Trophoblast cell (in vitro differentiated cells and primary cell): Measurements from ENCODE around the gene IFNA17.
A peak's percentile ranks its signal among the peaks of the same experiment; 100 is the strongest.
"Not testable (repeated sequence)": the region's sequence is repeated elsewhere in the genome, so short reads cannot be mapped to it uniquely, and the experiment has no call there.

Experiments
- DNase-seq, 2 donors: peaks; one replicate each; pipeline ENCODE4 v3.0.0-alpha.2; 2016
- H2AFZ ChIP-seq: 2 replicates; pipeline ENCODE4 v1.6.1; 2013; ENCODE audit warnings: low read length, moderate library complexity, mild to moderate bottlenecking; ENCODE audit not compliant: insufficient read depth, poor library complexity
- H2AK5ac ChIP-seq: 2 replicates; pipeline ENCODE4 v1.6.1; 2013; ENCODE audit warnings: mild to moderate bottlenecking, low read length
- H2BK120ac ChIP-seq: 2 replicates; pipeline ENCODE4 v1.6.1; 2013; ENCODE audit warnings: low read length, mild to moderate bottlenecking, moderate library complexity; ENCODE audit not compliant: insufficient read depth, poor library complexity
- H2BK12ac ChIP-seq: 2 replicates; pipeline ENCODE4 v1.6.1; 2013; ENCODE audit warnings: mild to moderate bottlenecking, low read length, moderate library complexity
- H2BK5ac ChIP-seq: 2 replicates; pipeline ENCODE4 v1.6.1; 2013; ENCODE audit warnings: low read length, low read depth, moderate library complexity, mild to moderate bottlenecking; ENCODE audit not compliant: poor library complexity
- H3K14ac ChIP-seq: 2 replicates; pipeline ENCODE4 v1.6.1; 2013; ENCODE audit warnings: mild to moderate bottlenecking, low read length
- H3K18ac ChIP-seq: 2 replicates; pipeline ENCODE4 v1.6.1; 2013; ENCODE audit warnings: mild to moderate bottlenecking, low read length
- H3K23ac ChIP-seq: 2 replicates; pipeline ENCODE4 v1.6.1; 2013; ENCODE audit warnings: low read length
- H3K27ac ChIP-seq: 2 replicates; pipeline ENCODE4 v1.5.1; 2013; ENCODE audit warnings: low read depth, mild to moderate bottlenecking, inconsistent platforms, low read length, moderate library complexity
- H3K27me3 ChIP-seq: 2 replicates; pipeline ENCODE4 v1.6.1; 2013; ENCODE audit warnings: inconsistent platforms, mild to moderate bottlenecking, low read length, moderate library complexity; ENCODE audit not compliant: insufficient read depth
- H3K36me3 ChIP-seq, 2 experiments: 1 replicate in 1 of 2; 2 replicates in 1 of 2; pipeline ENCODE4 v1.6.1; 2013; ENCODE audit warnings: low read length in 2 of 2, mild to moderate bottlenecking in 2 of 2, moderate library complexity in 1 of 2; ENCODE audit not compliant: insufficient read depth in 2 of 2, control insufficient read depth in 1 of 2
- H3K4ac ChIP-seq: 2 replicates; pipeline ENCODE4 v1.6.1; 2013; ENCODE audit warnings: low read depth, mild to moderate bottlenecking, low read length, moderate library complexity
- H3K4me1 ChIP-seq, 2 experiments: 1 replicate in 1 of 2; 2 replicates in 1 of 2; pipeline ENCODE4 v1.6.1; 2013; ENCODE audit warnings: low read length in 2 of 2, mild to moderate bottlenecking in 2 of 2, moderate library complexity in 1 of 2; ENCODE audit not compliant: insufficient read depth in 2 of 2, control insufficient read depth in 1 of 2
- H3K4me2 ChIP-seq: 2 replicates; pipeline ENCODE4 v1.6.1; 2013; ENCODE audit warnings: inconsistent platforms, mild to moderate bottlenecking, low read length, moderate library complexity
- H3K4me3 ChIP-seq: 2 replicates; pipeline ENCODE4 v1.5.1; 2013; ENCODE audit warnings: mild to moderate bottlenecking, low read depth, low read length, inconsistent platforms
- H3K79me1 ChIP-seq: one replicate; pipeline ENCODE4 v1.6.1; 2013; ENCODE audit warnings: low read length
- H3K79me2 ChIP-seq: 2 replicates; pipeline ENCODE4 v1.6.1; 2013; ENCODE audit warnings: low read length, mild to moderate bottlenecking; ENCODE audit not compliant: control insufficient read depth, insufficient read depth, poor library complexity
- H3K9ac ChIP-seq: 2 replicates; pipeline ENCODE4 v1.6.1; 2013; ENCODE audit warnings: mild to moderate bottlenecking, low read length
- H3K9me3 ChIP-seq: 2 replicates; pipeline ENCODE4 v1.6.1; 2013; ENCODE audit warnings: low read depth, mild to moderate bottlenecking, control low read depth, inconsistent platforms, low read length; ENCODE audit not compliant: insufficient read depth
- H4K12ac ChIP-seq: 2 replicates; pipeline ENCODE4 v1.6.1; 2013; ENCODE audit warnings: low read depth, mild to moderate bottlenecking, low read length, moderate library complexity
- H4K8ac ChIP-seq: 2 replicates; pipeline ENCODE4 v1.6.1; 2013; ENCODE audit warnings: low read depth, mild to moderate bottlenecking, low read length, moderate library complexity
- H4K91ac ChIP-seq: one replicate; pipeline ENCODE4 v1.6.1; 2013; ENCODE audit warnings: low read depth, mild to moderate bottlenecking, low read length, moderate library complexity
- WGBS: extraction: QIAGEN DNeasy Blood & Tissue Kit; methylation state at CpG from one replicate; pipeline ENCODE4 v1.1.7; 2013; ENCODE audit warnings: missing lambda C conversion rate; ENCODE audit not compliant: insufficient read length, insufficient coverage; ENCODE audit errors: extremely low coverage; 5-methylcytosine and 5-hydroxymethylcytosine counted together

IFNA17 gene

DNA sequence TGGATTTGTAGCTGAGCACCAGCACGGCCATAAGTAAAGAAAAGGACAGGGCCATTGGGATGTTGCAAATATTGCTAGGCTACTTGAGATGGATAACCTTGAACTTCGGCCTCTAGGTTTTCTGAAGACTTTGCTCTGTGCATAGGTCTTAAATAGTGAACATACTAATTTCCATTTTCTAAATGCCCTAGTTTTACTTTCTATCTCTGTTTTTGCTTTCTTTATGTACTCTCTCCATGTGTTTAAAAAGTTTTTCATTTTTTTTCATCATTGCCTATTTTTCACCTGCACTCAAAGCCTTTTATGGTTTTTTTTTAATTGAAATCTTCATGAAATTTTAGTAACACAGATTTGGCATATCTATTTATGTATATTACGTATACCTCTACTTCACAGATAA, 21.0 kb downstream of the IFNA17 start, which contains the start of gene IFNA10:
Gene IFNA10 (minus strand): TSS at position 101 of the 400 bp plus-strand sequence. CDS start 46 bp downstream, at position 55.
- H3K36me3 ChIP-seq, H3K18ac ChIP-seq, H4K12ac ChIP-seq, H3K79me1 ChIP-seq, H3K23ac ChIP-seq, H3K79me2 ChIP-seq, H3K9ac ChIP-seq, H4K8ac ChIP-seq, DNase-seq, H2AFZ ChIP-seq, H3K9me3 ChIP-seq, H2BK120ac ChIP-seq, H3K14ac ChIP-seq, H3K27me3 ChIP-seq, H4K91ac ChIP-seq, H2BK5ac ChIP-seq, H3K4me1 ChIP-seq, H3K4me3 ChIP-seq, H2BK12ac ChIP-seq, H3K4me2 ChIP-seq, H3K4ac ChIP-seq, H2AK5ac ChIP-seq, H3K27ac ChIP-seq: not testable (repeated sequence)
- no CpG with 5 or more reads among the region's 3 CpGs for WGBS

- H4K12ac ChIP-seq, result no peak overlapping the region
- no peak for DNase-seq
- H2BK120ac ChIP-seq, result no peak overlapping the region
- H3K4me2 ChIP-seq, result no peak overlapping the region
- no peak overlapping the region for H2BK12ac ChIP-seq
- no peak overlapping the region for H3K4ac ChIP-seq
- no peak overlapping the region for H4K91ac ChIP-seq
- H3K18ac ChIP-seq, result no peak overlapping the region
- no peak overlapping the region for H2AFZ ChIP-seq
- H3K23ac ChIP-seq, result no peak overlapping the region
- no peak overlapping the region for H3K9ac ChIP-seq
- H3K4me1 ChIP-seq, result no peaks in the 10 kb centered on the region
- H3K79me2 ChIP-seq, result no peaks in the 10 kb centered on the region
- no peak overlapping the region for H3K27ac ChIP-seq
- H3K14ac ChIP-seq, result no peak overlapping the region
- H3K27me3 ChIP-seq, result no peaks in the 10 kb centered on the region
- no peak overlapping the region for H4K8ac ChIP-seq
- no peaks in the 10 kb centered on the region for H3K36me3 ChIP-seq
- H2BK5ac ChIP-seq, result no peak overlapping the region
- no peaks in the 10 kb centered on the region for H3K79me1 ChIP-seq
- no peaks in the 10 kb centered on the region for H3K9me3 ChIP-seq
- H2AK5ac ChIP-seq, result no peak overlapping the region
- no peak overlapping the region for H3K4me3 ChIP-seq
Observed at GRCh38 chr9:21205204-21205603, 22.8 kb downstream of the IFNA17 start.

DNA sequence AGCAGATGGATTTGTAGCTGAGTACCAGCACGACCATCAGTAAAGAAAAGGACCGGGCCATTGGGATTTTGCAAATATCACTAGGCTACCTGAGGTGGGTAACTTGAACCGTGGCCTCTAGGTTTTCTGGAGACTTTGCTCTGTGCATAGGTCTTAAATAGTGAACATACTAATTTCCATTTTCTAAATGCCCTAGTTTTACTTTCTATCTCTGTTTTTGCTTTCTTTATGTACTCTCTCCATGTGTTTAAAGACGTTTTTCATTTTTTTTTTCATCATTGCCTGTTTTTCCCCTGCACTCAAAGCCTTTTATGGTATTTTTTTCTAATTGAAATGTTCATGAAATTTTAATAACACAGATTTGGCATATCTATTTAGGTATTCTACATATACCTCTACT, 25.9 kb downstream of the IFNA17 start, which contains the start of gene IFNA7:
Gene IFNA7 (minus strand): TSS at position 101 of the 400 bp plus-strand sequence. CDS start 40 bp downstream, at position 61.
- not testable (repeated sequence) for H3K23ac ChIP-seq, H2AK5ac ChIP-seq, H3K9ac ChIP-seq, H3K4ac ChIP-seq, H3K4me3 ChIP-seq, H2BK12ac ChIP-seq, H3K27ac ChIP-seq, H3K36me3 ChIP-seq, H3K79me1 ChIP-seq, H4K8ac ChIP-seq, H3K18ac ChIP-seq, H3K27me3 ChIP-seq, H4K91ac ChIP-seq, H4K12ac ChIP-seq, H3K9me3 ChIP-seq, H3K14ac ChIP-seq, H3K4me1 ChIP-seq, H3K4me2 ChIP-seq, H2BK120ac ChIP-seq, DNase-seq, H3K79me2 ChIP-seq, H2BK5ac ChIP-seq, H2AFZ ChIP-seq
- WGBS, result no CpG with 5 or more reads among the region's 4 CpGs

DNA sequence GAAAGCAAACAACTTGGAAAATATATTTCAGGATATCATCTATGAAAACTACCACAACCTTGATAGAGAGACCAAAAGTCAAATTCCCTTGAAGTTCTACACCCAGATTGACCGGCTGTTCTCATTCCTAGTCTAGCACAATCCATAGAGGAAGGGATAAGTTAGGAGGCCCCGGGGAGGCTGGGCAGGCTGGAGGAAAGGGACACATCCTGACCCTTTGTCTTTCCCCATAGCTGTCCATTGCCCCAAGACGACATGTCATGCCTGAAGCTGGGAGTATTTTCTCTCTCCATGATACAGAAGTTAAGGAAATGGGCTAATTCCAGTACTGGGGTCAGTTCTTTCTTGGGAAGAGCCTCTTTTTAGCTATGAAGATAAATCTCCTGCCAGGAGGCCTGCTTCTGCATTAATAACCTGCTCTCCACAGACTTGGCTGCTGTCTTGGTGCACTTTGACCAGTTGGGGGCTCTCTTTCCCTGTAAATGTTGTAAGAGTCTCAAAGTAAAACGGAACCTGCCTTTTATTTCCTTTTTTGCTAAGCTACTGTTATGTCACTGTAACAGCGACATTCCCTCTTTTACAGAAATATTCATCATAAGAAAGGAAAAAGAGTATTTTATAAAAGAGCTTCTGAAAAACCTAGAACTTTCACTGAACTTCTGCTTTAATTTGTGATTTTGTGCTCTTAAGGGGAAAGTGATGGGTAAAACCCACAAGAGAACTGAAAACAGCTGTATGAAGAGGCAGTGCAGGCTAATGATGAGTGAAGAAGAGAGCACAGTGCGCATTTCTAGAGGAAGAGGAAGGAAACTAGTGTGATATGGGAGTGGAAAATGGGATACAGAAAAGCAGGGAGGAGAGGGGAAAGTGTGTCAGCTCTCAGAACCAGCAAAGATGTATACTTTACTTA, 32.9 kb downstream of the IFNA17 start:
- H3K27ac ChIP-seq, H2AK5ac ChIP-seq, H3K4me2 ChIP-seq, H3K9ac ChIP-seq, H3K14ac ChIP-seq, H2BK12ac ChIP-seq, H3K36me3 ChIP-seq, H3K79me2 ChIP-seq, H4K12ac ChIP-seq, H3K4ac ChIP-seq, H2BK5ac ChIP-seq, H3K9me3 ChIP-seq, H3K18ac ChIP-seq, H3K4me3 ChIP-seq, H3K79me1 ChIP-seq, H3K23ac ChIP-seq, H3K27me3 ChIP-seq, H2BK120ac ChIP-seq, H4K91ac ChIP-seq, H2AFZ ChIP-seq, H4K8ac ChIP-seq, H3K4me1 ChIP-seq: not testable (repeated sequence)
- WGBS, result no CpG with 5 or more reads among the region's 6 CpGs
- peak in 1 of 2 donors; percentile 52 for DNase-seq
